GM12892 (cell line): ENCODE measurements around the gene CSTB.

Source experiments
- POLR2A ChIP-seq: IDR thresholded peaks from 2 replicates; pipeline ENCODE4 v1.6.1; 2011; ENCODE audit warnings: low read depth, low read length, control low read depth
- POLR2AphosphoS5 ChIP-seq: IDR thresholded peaks from 2 replicates; pipeline ENCODE4 v1.6.1; 2011; ENCODE audit warnings: low read depth, low read length, control low read depth

- no peak for TF ChIP-seq POLR2AphosphoS5
- TF ChIP-seq POLR2A, result no peak; the same call in 1 of the 2 replicates
Measured at GRCh38 chr21:43809346-43809799, 33.3 kb upstream of the CSTB start.
